Fibroblast of pulmonary artery (primary cell): ENCODE results near the gene CLN3.

Experiments used
- DNase-seq: peaks from one replicate; pipeline ENCODE4 v3.0.0-alpha.2; 2010; ENCODE audit warnings: low read depth
- H3K4me3 ChIP-seq: replicated peaks from 2 replicates; pipeline ENCODE4 v1.5.1; 2011; ENCODE audit warnings: low read depth, mild to moderate bottlenecking, control low read depth, low read length, moderate library complexity
- TF ChIP-seq, protein P1 (sequence below): IDR thresholded peaks from 2 replicates; pipeline ENCODE4 v1.5.1; 2011; ENCODE audit warnings: mild to moderate bottlenecking, control low read depth, low read length, inconsistent platforms; ENCODE audit errors: missing control alignments

Gene CLN3

GRCh38 chr16:28526201-28527099 lies 34.6 kb upstream of the CLN3 start:
- no peak overlapping the region for H3K4me3 ChIP-seq
- TF ChIP-seq, protein P1, sequence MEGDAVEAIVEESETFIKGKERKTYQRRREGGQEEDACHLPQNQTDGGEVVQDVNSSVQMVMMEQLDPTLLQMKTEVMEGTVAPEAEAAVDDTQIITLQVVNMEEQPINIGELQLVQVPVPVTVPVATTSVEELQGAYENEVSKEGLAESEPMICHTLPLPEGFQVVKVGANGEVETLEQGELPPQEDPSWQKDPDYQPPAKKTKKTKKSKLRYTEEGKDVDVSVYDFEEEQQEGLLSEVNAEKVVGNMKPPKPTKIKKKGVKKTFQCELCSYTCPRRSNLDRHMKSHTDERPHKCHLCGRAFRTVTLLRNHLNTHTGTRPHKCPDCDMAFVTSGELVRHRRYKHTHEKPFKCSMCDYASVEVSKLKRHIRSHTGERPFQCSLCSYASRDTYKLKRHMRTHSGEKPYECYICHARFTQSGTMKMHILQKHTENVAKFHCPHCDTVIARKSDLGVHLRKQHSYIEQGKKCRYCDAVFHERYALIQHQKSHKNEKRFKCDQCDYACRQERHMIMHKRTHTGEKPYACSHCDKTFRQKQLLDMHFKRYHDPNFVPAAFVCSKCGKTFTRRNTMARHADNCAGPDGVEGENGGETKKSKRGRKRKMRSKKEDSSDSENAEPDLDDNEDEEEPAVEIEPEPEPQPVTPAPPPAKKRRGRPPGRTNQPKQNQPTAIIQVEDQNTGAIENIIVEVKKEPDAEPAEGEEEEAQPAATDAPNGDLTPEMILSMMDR = no peak
- no peak for DNase-seq

DNA sequence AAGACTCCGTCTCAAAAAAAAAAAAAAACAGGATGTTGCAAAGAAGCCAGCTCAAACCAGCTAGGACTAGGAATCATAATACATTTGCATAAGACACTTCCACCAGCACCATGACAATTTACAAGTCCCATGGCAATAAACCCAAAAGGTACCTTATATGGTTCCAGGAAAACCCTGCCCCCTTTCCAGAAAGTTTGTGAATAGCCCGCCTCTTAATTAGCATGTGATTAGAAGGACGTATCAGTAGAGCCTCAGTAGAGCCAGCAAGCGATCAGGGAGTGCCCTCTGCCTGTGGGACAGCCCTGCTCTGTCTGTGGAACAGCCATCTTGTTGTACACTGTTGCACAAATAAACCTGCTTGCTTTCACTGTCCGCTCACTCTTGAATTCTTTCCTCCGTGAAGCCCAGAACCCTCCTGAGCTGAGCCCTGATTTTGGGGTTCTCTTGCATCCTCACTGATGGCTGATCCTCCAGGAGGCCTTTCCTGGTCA lies 32.9 kb upstream of the CLN3 start:
- TF ChIP-seq, protein P1 = no peak
- H3K4me3 ChIP-seq = no peak overlapping the region
- DNase-seq = no peak

- H3K4me3 ChIP-seq = no peak overlapping the region
- TF ChIP-seq, protein P1 = no peak
- DNase-seq = no peak
These were observed 30.9 kb upstream of the CLN3 start for GRCh38 chr16:28522792-28523191.

DNA sequence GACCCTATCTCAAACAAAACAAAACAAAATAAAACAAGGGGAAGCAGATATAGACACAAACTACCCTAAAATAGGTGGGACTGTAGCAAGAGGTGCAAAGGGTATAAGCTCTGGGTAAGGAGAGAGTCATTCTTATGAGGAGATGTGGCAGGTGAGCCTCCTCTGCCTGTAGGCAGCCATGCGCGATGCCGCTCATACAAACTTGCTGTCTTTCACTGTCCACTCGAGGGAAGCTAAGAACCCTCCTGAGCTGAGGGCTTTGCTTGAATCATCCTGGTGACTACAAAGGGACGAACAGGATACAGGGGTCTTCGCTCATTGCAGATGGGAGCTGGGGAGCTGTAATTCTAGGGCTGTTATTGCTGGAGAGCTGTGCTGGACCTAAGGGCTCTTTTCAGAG lies 29.6 kb upstream of the CLN3 start:
- no peak overlapping the region for H3K4me3 ChIP-seq
- TF ChIP-seq, protein P1 = no peak
- no peak for DNase-seq

DNA sequence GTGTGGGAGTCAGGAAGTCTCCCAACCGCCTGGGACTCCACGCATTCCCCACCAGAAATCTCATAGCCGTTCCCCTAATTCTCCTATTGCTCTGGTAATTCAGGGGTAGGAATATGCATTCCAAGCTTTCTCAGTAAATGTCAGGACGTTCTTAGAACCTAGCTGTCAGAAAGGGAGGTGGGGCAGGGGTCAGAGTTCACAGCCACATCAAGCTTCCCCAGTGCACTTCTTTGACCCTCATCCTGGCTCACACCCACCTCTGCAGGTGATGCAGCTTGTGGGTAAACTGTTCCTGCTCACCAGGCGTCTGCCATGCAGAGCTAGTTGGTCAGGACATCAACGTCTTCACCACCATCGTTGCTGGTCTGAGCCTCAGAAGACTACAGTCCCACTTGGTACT lies 28.8 kb upstream of the CLN3 start:
- no peak for DNase-seq
- TF ChIP-seq, protein P1 = no peak
- H3K4me3 ChIP-seq = no peak overlapping the region

GRCh38 chr16:28514246-28514645 lies 22.4 kb upstream of the CLN3 start:
- no peak for DNase-seq
- TF ChIP-seq, protein P1 = no peak
- H3K4me3 ChIP-seq = no peak overlapping the region
